GM12878 (cell line): ENCODE measurements around the gene SNX3. TPM values are rescaled to one million over a fixed set of nuclear protein-coding genes. Genes with fewer than 3 reads are reported as not detected.

Experiments
- ATAC-seq: fragments of 200-7000 bp; cut with Tn5 transposase; 3 replicates; pipeline ENCODE4 v1.9.1; 2020; ENCODE audit warnings: mild to moderate bottlenecking, moderate library complexity
- BruUV-seq: library from RNA; stranded (reverse); fragments of 400-500 nt; replicated peaks from 2 replicates; lab custom pipeline; 2021; lab: Mats Ljungman, UMichigan
- CTCF ChIA-PET: fragments of 300-600 bp; sonication (Branson Sonifier 250); formaldehyde crosslinking; extraction: SDS; loops from one replicate; lab custom pipeline; 2021; ENCODE audit warnings: inconsistent platforms; lab: Yijun Ruan, JAX
- POLR2A ChIA-PET: fragments of 350-600 bp; formaldehyde crosslinking; extraction: SDS; loops from one replicate; lab custom pipeline; 2021; ENCODE audit warnings: inconsistent platforms; lab: Charles Lee
- RAD21 ChIA-PET: fragments of 300-600 bp; sonication (Branson Sonifier 250); formaldehyde crosslinking; loops from one replicate; lab custom pipeline; 2023; ENCODE audit warnings: antibody characterized with exemption; ENCODE audit not compliant: unreplicated experiment; lab: Charles Lee
- SMC1A ChIA-PET: fragments of 300-600 bp; sonication (Branson Sonifier 250); formaldehyde crosslinking; loops from one replicate; lab custom pipeline; 2023; ENCODE audit not compliant: unreplicated experiment, uncharacterized antibody; lab: Charles Lee
- DNase-seq: peaks from one replicate; pipeline ENCODE4 v3.0.0-alpha.2; 2011; ENCODE audit warnings: low read depth, low spot score
- FAIRE-seq: peaks from 3 replicates; lab custom pipeline; 2011; peaks lifted over from hg19 to GRCh38; lab: Jason Lieb, UNC
- H2AFZ ChIP-seq: 2 replicates; pipeline ENCODE4 v1.6.0; 2011; ENCODE audit warnings: low read depth, low read length, control low read depth; ENCODE audit not compliant: control insufficient read depth
- H3K27ac ChIP-seq: 2 replicates; pipeline ENCODE4 v1.5.1; 2011; ENCODE audit warnings: control low read depth; ENCODE audit not compliant: control insufficient read depth, insufficient read depth
- H3K27me3 ChIP-seq, 2 experiments: replicated peaks in 1 of 2; 2 replicates each; pipeline versions ENCODE4 v1.6.0 to v1.6.1; 2011; ENCODE audit warnings: low read length in 1 of 2; ENCODE audit not compliant: control insufficient read depth in 2 of 2, insufficient read depth in 2 of 2
- H3K36me3 ChIP-seq, 2 experiments: 2 replicates each; pipeline ENCODE4 v1.5.1; 2011; ENCODE audit warnings: low read length in 1 of 2; ENCODE audit not compliant: control insufficient read depth in 2 of 2, insufficient read depth in 2 of 2
- H3K4me1 ChIP-seq: 2 replicates; pipeline ENCODE4 v1.6.1; 2011; ENCODE audit warnings: mild to moderate bottlenecking, low read length, moderate library complexity, mixed read lengths; ENCODE audit not compliant: control insufficient read depth, insufficient read depth
- H3K4me2 ChIP-seq: 2 replicates; pipeline ENCODE4 v1.6.0; 2011; ENCODE audit warnings: control low read depth; ENCODE audit not compliant: control insufficient read depth, insufficient read depth
- H3K4me3 ChIP-seq: fragments of 200-600 bp; sonication (generic); 2 replicates; pipeline ENCODE4 v1.5.1; 2016
- H3K79me2 ChIP-seq: 2 replicates; pipeline ENCODE4 v1.6.0; 2011; ENCODE audit warnings: low read length; ENCODE audit not compliant: control insufficient read depth, insufficient read depth
- H3K9ac ChIP-seq: 2 replicates; pipeline ENCODE4 v1.8.0; 2011; ENCODE audit warnings: low read length, control low read depth, mixed read lengths; ENCODE audit not compliant: control insufficient read depth, insufficient read depth
- H3K9me3 ChIP-seq: replicated peaks from 3 replicates; pipeline ENCODE4 v1.5.1; 2011; ENCODE audit warnings: mild to moderate bottlenecking, low read length; ENCODE audit not compliant: control insufficient read depth, insufficient read depth
- H4K20me1 ChIP-seq: 2 replicates; pipeline ENCODE4 v1.6.0; 2011; ENCODE audit not compliant: control insufficient read depth, insufficient read depth
- DPF2 ChIP-seq: fragments of 450-650 bp; IDR thresholded peaks from 2 replicates; pipeline ENCODE4 v1.6.1; 2017; ENCODE audit warnings: mild to moderate bottlenecking
- EED ChIP-seq: sonication (generic); IDR thresholded peaks from 2 replicates; pipeline ENCODE4 v1.6.1; 2016; ENCODE audit warnings: antibody characterized with exemption, low read depth
- EP300 ChIP-seq, 2 experiments: fragments of 150-350 bp in 1 of 2; IDR thresholded peaks; 2 replicates each; pipeline ENCODE4 v1.6.1; 2011 to 2012; ENCODE audit warnings: low read depth in 2 of 2, low read length in 2 of 2, borderline replicate concordance in 1 of 2, improper control_type of control experiment in 1 of 2, inconsistent platforms in 1 of 2; ENCODE audit not compliant: control insufficient read depth in 1 of 2
- IKZF1 ChIP-seq: fragments of 450-650 bp; conservative IDR thresholded peaks from 2 replicates; pipeline ENCODE4 v1.6.1; 2017; ENCODE audit warnings: antibody characterized with exemption, mild to moderate bottlenecking
- JUND ChIP-seq: IDR thresholded peaks from 2 replicates; pipeline ENCODE4 v1.6.1; 2012; ENCODE audit warnings: low read depth, mild to moderate bottlenecking, low read length, improper control_type of control experiment, moderate library complexity
- NBN ChIP-seq: fragments of 450-650 bp; IDR thresholded peaks from 2 replicates; pipeline ENCODE4 v1.6.1; 2016
- RCOR1 ChIP-seq: conservative IDR thresholded peaks from 2 replicates; pipeline ENCODE4 v1.6.1; 2012; ENCODE audit warnings: low read depth, low read length, improper control_type of control experiment
- RUNX3 ChIP-seq: IDR thresholded peaks from 2 replicates; pipeline ENCODE4 v1.6.1; 2012; ENCODE audit warnings: low read length, inconsistent platforms
- SPI1 ChIP-seq: IDR thresholded peaks from 2 replicates; pipeline ENCODE4 v1.6.1; 2011; ENCODE audit warnings: low read depth, mild to moderate bottlenecking, low read length, moderate library complexity, borderline replicate concordance; ENCODE audit not compliant: insufficient read depth
- SREBF1 ChIP-seq: IDR thresholded peaks from 2 replicates; pipeline ENCODE4 v1.6.1; 2012; ENCODE audit warnings: mild to moderate bottlenecking, low read length
- SRF ChIP-seq, 2 experiments: IDR thresholded peaks; 2 replicates each; pipeline ENCODE4 v1.6.1; 2011; ENCODE audit warnings: low read depth in 2 of 2, low read length in 2 of 2, mild to moderate bottlenecking in 1 of 2, moderate library complexity in 1 of 2
- TCF7 ChIP-seq: IDR thresholded peaks from 2 replicates; pipeline ENCODE4 v1.6.1; 2014; ENCODE audit warnings: antibody characterized with exemption, borderline replicate concordance
- ZNF207 ChIP-seq: fragments of 450-650 bp; IDR thresholded peaks from 2 replicates; pipeline ENCODE4 v1.6.1; 2014; ENCODE audit warnings: antibody characterized with exemption, mild to moderate bottlenecking, borderline replicate concordance
- ZNF384 ChIP-seq: IDR thresholded peaks from 2 replicates; pipeline ENCODE4 v1.6.1; 2012; ENCODE audit warnings: low read depth, mild to moderate bottlenecking, low read length, improper control_type of control experiment, borderline replicate concordance
- WGBS: methylation state at CpG from one replicate; pipeline ENCODE4 v1.1.6; 2016; ENCODE audit warnings: low lambda C conversion rate; ENCODE audit not compliant: insufficient replicate concordance, insufficient coverage; ENCODE audit errors: missing lambda C conversion rate; 5-methylcytosine and 5-hydroxymethylcytosine counted together
- in situ Hi-C: fragments of 300-500 bp; cut with MboI; formaldehyde crosslinking; loops from 9 replicates; pipeline ENCODE4 v1.14.3; 2018; ENCODE audit warnings: mixed read lengths
- intact Hi-C: fragments of 100-400 bp; cut with micrococcal nuclease; formaldehyde crosslinking; loops from one replicate; pipeline ENCODE4 v1.14.2; 2022; ENCODE audit not compliant: unreplicated experiment
- polyA plus RNA-seq, 11 experiments: library from polyadenylated mRNA; depleted of rRNA in 4 of 11; unstranded in 6 of 11; stranded (reverse) in 5 of 11; fragments of >200 nt; fragmentation: Nextera tagmentation in 4 of 11; fragmentation: Illumina TruSeq in 1 of 11; extraction: Ambion mirVana in 4 of 11; extraction: Trizol in 1 of 11; gene quantifications; 1 replicate in 1 of 11; 2 replicates in 10 of 11; pipeline versions ENCODE4 v1.2.1 to v1.2.3, GENCODE V29; 2011 to 2016; ENCODE audit warnings: inconsistent platforms in 2 of 11, missing spikeins in 2 of 11, low read depth in 1 of 11
- total RNA-seq, 4 experiments: library from RNA; depleted of rRNA in 3 of 4; stranded (reverse); fragments of >200 nt in 3 of 4; fragmentation: Illumina TruSeq in 1 of 4; extraction: Trizol in 1 of 4; gene quantifications; 2 replicates each; pipeline versions ENCODE4 v1.2.1 to v1.2.3, GENCODE V29; 2013 to 2021
- TF ChIP-seq, protein P1 (sequence below): IDR thresholded peaks from 2 replicates; pipeline ENCODE4 v1.6.1; 2012; ENCODE audit warnings: low read length, inconsistent platforms
- TF ChIP-seq, protein P2 (sequence below), 3 experiments: IDR thresholded peaks in 2 of 3; conservative IDR thresholded peaks in 1 of 3; 2 replicates each; pipeline ENCODE4 v1.5.1; 2011; ENCODE audit warnings: low read depth in 3 of 3, low read length in 3 of 3, mild to moderate bottlenecking in 3 of 3, control low read depth in 2 of 3, moderate library complexity in 2 of 3, inconsistent platforms in 1 of 3, mixed read lengths in 1 of 3; ENCODE audit not compliant: control insufficient read depth in 2 of 3, insufficient read depth in 1 of 3; ENCODE audit errors: extremely low read depth in 1 of 3

Gene SNX3
- total and polyA plus RNA-seq, 10 of the 15 experiments (the other 5 are each of a cell fraction or from before 2014, with no cell fraction given): 43.7 to 297 (median 95.6) TPM

DNA sequence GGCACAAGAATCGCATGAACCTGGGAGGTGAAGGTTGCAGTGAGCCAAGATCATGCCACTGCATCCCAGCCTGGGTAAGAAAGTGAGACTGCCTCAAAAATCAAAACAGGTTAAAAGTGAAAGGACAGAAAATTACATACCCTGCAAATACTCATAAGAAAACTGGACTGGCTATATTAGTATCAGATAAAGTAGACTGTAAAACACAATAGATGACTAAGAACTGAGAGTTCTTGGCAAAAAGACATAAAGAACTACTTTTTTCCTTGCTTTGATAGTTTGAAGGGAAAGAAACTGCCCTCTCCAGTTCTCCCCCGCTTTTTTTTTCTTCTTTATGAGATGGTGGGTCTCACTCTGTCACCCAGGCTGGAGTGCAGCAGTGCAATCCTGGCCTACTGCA is 17.0 kb downstream of the SNX3 start (continued):
- no peak for TF ChIP-seq ZNF384

DNA sequence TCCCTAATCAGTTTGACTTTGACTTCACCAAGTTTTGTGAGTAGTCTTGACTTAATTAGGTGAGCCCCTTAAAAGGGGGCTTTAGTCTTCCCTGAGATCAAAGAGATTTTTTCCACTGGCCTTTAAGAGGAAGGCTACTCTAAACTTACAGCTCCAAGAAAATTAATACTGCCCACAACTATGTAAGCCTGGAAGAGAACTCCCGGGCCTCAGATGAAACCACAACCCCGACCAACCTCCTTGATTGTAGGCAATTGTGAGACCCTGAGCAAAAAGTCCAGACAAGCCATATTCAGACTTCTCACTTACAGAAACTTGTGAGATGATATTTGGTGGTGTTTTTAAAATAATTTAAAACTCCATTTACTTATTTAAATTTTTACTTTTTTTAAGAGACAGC is 18.1 kb downstream of the SNX3 start:
- ChIA-PET RAD21 (no interaction called here), POLR2A (no interaction called here), SMC1A (interaction anchor here (2.1 kb wide), 1 partner anchor 13 kb away, joined by 9 read pairs; no protein-coding TSS in a partner anchor), CTCF (interaction anchor here (0.9 to 1.0 kb wide), 2 partner anchors 8 to 65 kb away, joined by 3 to 4 read pairs; no protein-coding TSS in a partner anchor)
- no peak for ATAC-seq
- no peak overlapping the region for H3K4me3 ChIP-seq
- no peak for FAIRE-seq
- H3K27ac ChIP-seq: no peak overlapping the region
- intact Hi-C loops: no loop called here
- H3K9me3 ChIP-seq: peaks cover 10% of the 10 kb centered on the region
- no peak overlapping the region for H2AFZ ChIP-seq
- in situ Hi-C loops: no loop called here
- no peak overlapping the region for H3K4me2 ChIP-seq
- H3K9ac ChIP-seq: no peak overlapping the region
- TF ChIP-seq RCOR1 (no peak), ZNF207 (no peak), EED (no peak), DPF2 (no peak), SPI1 (no peak), RUNX3 (no peak), EP300 (IDR thresholded peaks at IDR 0.05; ENCODE audit: borderline replicate concordance in 1 of 2, control insufficient read depth in 1 of 2, low read depth in 2 of 2, low read length in 2 of 2) (no peak), JUND (no peak), NBN (no peak), SRF (IDR thresholded peaks at IDR 0.05; ENCODE audit: low read depth in 2 of 2, low read length in 2 of 2) (no peak), SREBF1 (no peak), TCF7 (no peak), IKZF1 (no peak)
- TF ChIP-seq, protein P1, sequence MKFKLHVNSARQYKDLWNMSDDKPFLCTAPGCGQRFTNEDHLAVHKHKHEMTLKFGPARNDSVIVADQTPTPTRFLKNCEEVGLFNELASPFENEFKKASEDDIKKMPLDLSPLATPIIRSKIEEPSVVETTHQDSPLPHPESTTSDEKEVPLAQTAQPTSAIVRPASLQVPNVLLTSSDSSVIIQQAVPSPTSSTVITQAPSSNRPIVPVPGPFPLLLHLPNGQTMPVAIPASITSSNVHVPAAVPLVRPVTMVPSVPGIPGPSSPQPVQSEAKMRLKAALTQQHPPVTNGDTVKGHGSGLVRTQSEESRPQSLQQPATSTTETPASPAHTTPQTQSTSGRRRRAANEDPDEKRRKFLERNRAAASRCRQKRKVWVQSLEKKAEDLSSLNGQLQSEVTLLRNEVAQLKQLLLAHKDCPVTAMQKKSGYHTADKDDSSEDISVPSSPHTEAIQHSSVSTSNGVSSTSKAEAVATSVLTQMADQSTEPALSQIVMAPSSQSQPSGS: no peak
- TF ChIP-seq, protein P2, sequence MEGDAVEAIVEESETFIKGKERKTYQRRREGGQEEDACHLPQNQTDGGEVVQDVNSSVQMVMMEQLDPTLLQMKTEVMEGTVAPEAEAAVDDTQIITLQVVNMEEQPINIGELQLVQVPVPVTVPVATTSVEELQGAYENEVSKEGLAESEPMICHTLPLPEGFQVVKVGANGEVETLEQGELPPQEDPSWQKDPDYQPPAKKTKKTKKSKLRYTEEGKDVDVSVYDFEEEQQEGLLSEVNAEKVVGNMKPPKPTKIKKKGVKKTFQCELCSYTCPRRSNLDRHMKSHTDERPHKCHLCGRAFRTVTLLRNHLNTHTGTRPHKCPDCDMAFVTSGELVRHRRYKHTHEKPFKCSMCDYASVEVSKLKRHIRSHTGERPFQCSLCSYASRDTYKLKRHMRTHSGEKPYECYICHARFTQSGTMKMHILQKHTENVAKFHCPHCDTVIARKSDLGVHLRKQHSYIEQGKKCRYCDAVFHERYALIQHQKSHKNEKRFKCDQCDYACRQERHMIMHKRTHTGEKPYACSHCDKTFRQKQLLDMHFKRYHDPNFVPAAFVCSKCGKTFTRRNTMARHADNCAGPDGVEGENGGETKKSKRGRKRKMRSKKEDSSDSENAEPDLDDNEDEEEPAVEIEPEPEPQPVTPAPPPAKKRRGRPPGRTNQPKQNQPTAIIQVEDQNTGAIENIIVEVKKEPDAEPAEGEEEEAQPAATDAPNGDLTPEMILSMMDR (IDR thresholded peaks at IDR 0.05 in 2 of 3, conservative IDR thresholded peaks at IDR 0.05 in 1 of 3; ENCODE audit: control insufficient read depth in 2 of 3, extremely low read depth in 1 of 3, insufficient read depth in 1 of 3, low read depth in 3 of 3, low read length in 3 of 3): no peak
- 93% methylated on average over 2 of the region's 2 CpGs for WGBS
- BruUV-seq: no TSS peak
- peaks cover 29% of the 10 kb centered on the region for H3K79me2 ChIP-seq
- no peaks in the 10 kb centered on the region for H3K27me3 ChIP-seq
- peaks cover 2 to 14% of the 10 kb centered on the region in 2 experiments; a peak in 3 of 4 replicates for H3K36me3 ChIP-seq
- no peaks in the 10 kb centered on the region for H4K20me1 ChIP-seq
- DNase-seq: no peak
- H3K4me1 ChIP-seq: no peaks in the 10 kb centered on the region
